Cardiac fibroblast (primary cell): ENCODE results near the gene PDE6H.

Experiments
- DNase-seq, 2 donors: peaks; one replicate each; pipeline versions ENCODE4 v3.0.0 to v3.0.0-alpha.2; 2010; ENCODE audit warnings: low read depth in 2 of 2
- H3K4me3 ChIP-seq, 2 donors: replicated peaks in 1 of 2; 1 replicate in 1 of 2; 2 replicates in 1 of 2; pipeline ENCODE4 v1.5.1; 2011; ENCODE audit warnings: low read depth in 2 of 2, low read length in 2 of 2, mild to moderate bottlenecking in 2 of 2, moderate library complexity in 1 of 2
- CTCF ChIP-seq: IDR thresholded peaks from one replicate; pipeline ENCODE4 v1.5.1; 2011; ENCODE audit warnings: low read depth, mild to moderate bottlenecking, low read length, inconsistent platforms

PDE6H gene

GRCh38 chr12:14964406-14964805, 8.4 kb upstream of the PDE6H start:
- no peak for TF ChIP-seq CTCF
- H3K4me3 ChIP-seq = no peak overlapping the region
- no peak for DNase-seq

- no peak for DNase-seq
- TF ChIP-seq CTCF = no peak
- H3K4me3 ChIP-seq = no peak overlapping the region
Measured at GRCh38 chr12:14965221-14965620, 7.6 kb upstream of the PDE6H start.

- no peak for TF ChIP-seq CTCF
- no peak overlapping the region for H3K4me3 ChIP-seq
- DNase-seq = no peak
Measured at GRCh38 chr12:14968478-14968877, 4.4 kb upstream of the PDE6H start.

GRCh38 chr12:14970473-14970872, 2.4 kb upstream of the PDE6H start:
- no peak overlapping the region for H3K4me3 ChIP-seq
- peak in 1 of 2 donors; percentile 54 for DNase-seq
- TF ChIP-seq CTCF = no peak

GRCh38 chr12:14974633-14975032, 1.8 kb downstream of the PDE6H start:
- H3K4me3 ChIP-seq = no peak overlapping the region
- TF ChIP-seq CTCF = no peak
- DNase-seq = no peak

GRCh38 chr12:14975457-14975856, 2.6 kb downstream of the PDE6H start:
- TF ChIP-seq CTCF = no peak
- no peak overlapping the region for H3K4me3 ChIP-seq
- no peak for DNase-seq

- no peak for DNase-seq
- no peak for TF ChIP-seq CTCF
- H3K4me3 ChIP-seq = no peak overlapping the region
Measured at GRCh38 chr12:14976658-14977057, 3.8 kb downstream of the PDE6H start.
